C4-2B (cell line): Measurements from ENCODE around the gene CEP128.
"Not testable (repeated sequence)": the region's sequence is repeated elsewhere in the genome, so short reads cannot be mapped to it uniquely, and the experiment has no call there.

Source experiments
- H3K27ac ChIP-seq: fragments of 450-650 bp; 2 replicates; pipeline ENCODE4 v1.5.1; 2017
- ZFX ChIP-seq: fragments of 450-650 bp; IDR thresholded peaks from 2 replicates; pipeline ENCODE4 v1.6.1; 2017
- TF ChIP-seq, protein P1 (sequence below): fragments of 450-650 bp; conservative IDR thresholded peaks from 2 replicates; pipeline ENCODE4 v1.5.1; 2017; ENCODE audit warnings: mild to moderate bottlenecking

Gene CEP128

DNA sequence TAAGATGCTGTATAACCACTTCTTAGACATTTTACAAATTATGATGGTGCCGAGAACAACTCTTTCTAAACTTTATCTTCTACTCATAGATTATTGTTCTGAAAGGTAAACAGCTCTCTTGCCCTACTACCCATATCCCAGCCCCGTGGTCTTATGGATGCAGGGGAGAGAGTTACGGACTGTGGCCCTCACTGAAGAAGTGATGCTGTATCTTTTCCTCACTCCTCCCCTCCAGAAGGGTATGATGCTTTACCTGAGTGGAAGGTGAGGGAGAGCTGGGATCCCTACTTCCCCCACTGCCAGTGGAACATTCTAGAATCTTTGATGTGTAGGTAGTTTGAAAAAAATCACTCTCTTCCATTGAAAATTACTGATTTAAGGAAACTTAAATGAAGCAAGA, 17.4 kb upstream of the CEP128 start:
- no peak for TF ChIP-seq ZFX
- TF ChIP-seq, protein P1, sequence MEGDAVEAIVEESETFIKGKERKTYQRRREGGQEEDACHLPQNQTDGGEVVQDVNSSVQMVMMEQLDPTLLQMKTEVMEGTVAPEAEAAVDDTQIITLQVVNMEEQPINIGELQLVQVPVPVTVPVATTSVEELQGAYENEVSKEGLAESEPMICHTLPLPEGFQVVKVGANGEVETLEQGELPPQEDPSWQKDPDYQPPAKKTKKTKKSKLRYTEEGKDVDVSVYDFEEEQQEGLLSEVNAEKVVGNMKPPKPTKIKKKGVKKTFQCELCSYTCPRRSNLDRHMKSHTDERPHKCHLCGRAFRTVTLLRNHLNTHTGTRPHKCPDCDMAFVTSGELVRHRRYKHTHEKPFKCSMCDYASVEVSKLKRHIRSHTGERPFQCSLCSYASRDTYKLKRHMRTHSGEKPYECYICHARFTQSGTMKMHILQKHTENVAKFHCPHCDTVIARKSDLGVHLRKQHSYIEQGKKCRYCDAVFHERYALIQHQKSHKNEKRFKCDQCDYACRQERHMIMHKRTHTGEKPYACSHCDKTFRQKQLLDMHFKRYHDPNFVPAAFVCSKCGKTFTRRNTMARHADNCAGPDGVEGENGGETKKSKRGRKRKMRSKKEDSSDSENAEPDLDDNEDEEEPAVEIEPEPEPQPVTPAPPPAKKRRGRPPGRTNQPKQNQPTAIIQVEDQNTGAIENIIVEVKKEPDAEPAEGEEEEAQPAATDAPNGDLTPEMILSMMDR, result no peak
- H3K27ac ChIP-seq, result no peak overlapping the region

DNA sequence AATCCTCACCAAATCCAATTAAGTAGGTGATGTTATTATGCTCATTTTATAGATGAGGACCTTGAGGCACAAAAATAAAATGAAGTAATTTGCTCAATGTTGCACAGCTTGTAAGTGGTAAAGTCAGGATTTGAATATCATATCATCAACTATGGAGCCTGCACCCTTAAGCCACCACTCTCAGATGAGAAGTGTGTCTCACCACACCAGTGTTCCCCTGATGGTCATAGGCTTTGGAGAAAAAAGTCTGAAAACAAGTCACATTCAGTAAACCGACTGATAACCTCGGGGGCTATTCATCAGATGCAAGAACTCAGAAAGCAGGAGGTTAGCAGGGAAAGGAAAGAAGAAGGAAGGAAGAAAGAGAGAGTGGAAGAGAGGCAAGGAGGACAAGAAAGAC, 16.7 kb upstream of the CEP128 start:
- no peak overlapping the region for H3K27ac ChIP-seq
- TF ChIP-seq ZFX, result no peak
- TF ChIP-seq, protein P1, result no peak

DNA sequence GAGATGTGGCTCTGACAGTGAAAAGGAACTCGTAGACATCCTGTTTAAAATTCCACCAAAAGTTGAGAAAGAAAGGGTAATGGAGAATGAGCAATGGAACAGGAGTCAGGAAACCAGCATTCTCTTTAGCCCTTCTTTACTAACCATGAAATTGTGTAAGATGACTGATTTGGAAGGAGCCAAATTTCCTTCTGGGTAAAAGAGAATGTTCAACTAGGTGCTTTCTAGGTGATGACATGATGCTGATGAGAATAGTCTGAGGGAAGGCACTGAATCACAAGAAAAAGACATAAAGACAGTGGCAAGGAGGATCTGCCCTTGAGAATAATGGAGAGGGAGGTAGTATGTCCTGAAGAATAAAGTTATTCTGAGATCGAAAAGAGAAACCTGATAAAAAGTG, 16.1 kb upstream of the CEP128 start:
- H3K27ac ChIP-seq, result no peak overlapping the region
- no peak for TF ChIP-seq ZFX
- TF ChIP-seq, protein P1, result no peak

DNA sequence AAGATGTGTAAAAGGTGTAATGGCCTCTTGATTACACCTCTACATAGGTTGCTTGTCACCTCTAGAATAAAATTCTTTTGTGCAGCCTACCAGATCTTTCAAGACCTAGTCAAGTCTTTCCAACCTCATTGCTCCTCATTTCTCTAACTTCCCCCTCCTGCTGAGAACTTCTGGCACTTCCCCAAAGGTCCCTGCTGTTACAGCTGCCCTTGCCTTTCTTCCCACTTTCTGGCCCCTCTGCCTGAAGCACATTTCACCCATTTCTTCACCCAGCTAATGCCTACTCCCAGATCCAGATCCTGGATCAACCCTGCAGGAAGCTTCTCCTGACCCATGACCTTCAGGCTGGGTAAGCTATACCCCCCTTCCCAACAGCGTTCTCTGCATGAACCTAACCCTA, 15.4 kb upstream of the CEP128 start:
- no peak for TF ChIP-seq ZFX
- TF ChIP-seq, protein P1, result no peak
- no peak overlapping the region for H3K27ac ChIP-seq

- TF ChIP-seq, protein P1, result no peak
- TF ChIP-seq ZFX, result no peak
- H3K27ac ChIP-seq, result no peak overlapping the region
These were observed 14.6 kb upstream of the CEP128 start for GRCh38 chr14:80956102-80956501.

- peak within 1 kb of the TSS; percentile 25; the same call in 1 of the 2 replicates for H3K27ac ChIP-seq
- TF ChIP-seq ZFX, result no peak
- TF ChIP-seq, protein P1, result no peak
These were observed 13.9 kb upstream of the CEP128 start, which contains the start of gene TSHR for GRCh38 chr14:80955416-80955941. TSHR (plus strand) TSS chr14:80955621; CDS start chr14:80955681, 60 bp downstream.

DNA sequence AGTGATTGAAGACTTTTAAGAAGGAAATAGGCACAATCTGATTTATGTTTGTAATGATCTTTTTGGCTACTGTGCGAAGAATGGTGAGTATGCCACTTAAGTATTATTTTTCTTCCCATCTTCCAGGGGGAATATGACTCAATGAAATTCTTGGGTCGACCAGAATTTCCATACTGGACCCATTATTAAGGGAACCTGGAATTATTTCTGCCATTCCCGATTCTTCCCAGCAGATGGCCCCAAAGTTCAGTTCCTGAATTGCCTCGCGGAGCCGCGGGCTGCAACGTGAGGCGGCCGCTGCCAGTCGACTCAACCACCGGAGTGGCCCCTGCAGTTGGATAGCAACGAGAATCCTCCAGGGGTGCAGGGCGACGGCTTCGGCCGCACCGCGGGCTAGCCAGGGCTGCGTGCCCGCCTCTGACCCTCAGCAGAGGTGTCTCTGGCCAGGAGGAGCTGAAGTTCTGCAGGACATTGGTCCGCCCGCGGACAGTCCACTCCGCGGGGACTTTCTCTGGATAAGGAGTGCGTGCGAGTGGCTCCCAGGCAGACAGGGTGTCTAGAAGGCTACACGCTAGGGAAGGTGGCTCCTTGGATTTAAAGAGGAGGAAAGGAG, 13.3 kb upstream of the CEP128 start:
- peak overlapping the region; percentile 25; the same call in 1 of the 2 replicates for H3K27ac ChIP-seq
- TF ChIP-seq, protein P1, result peak; percentile 93
- no peak for TF ChIP-seq ZFX

GRCh38 chr14:80953211-80953610, 11.7 kb upstream of the CEP128 start:
- H3K27ac ChIP-seq, result not testable (repeated sequence)
